Nephron (organoid): ENCODE results near the gene CACNG5.

Experiments used
- H3K27ac Mint-ChIP-seq, 3 experiments: 2 replicates each; pipeline ENCODE4 v1.8.0; 2020; ENCODE audit warnings: mixed read lengths in 3 of 3, mild to moderate bottlenecking in 2 of 3, moderate library complexity in 1 of 3
- H3K27me3 Mint-ChIP-seq: 2 replicates; pipeline ENCODE4 v1.8.0; 2021; ENCODE audit warnings: low read depth, mild to moderate bottlenecking, moderate library complexity, mixed read lengths
- H3K36me3 Mint-ChIP-seq: 2 replicates; pipeline ENCODE4 v1.8.0; 2020; ENCODE audit warnings: low read depth, mixed read lengths
- H3K4me1 Mint-ChIP-seq: 2 replicates; pipeline ENCODE4 v1.8.0; 2020; ENCODE audit warnings: mixed read lengths
- H3K4me3 Mint-ChIP-seq, 3 experiments: 2 replicates each; pipeline ENCODE4 v1.8.0; 2020; ENCODE audit warnings: mild to moderate bottlenecking in 3 of 3, mixed read lengths in 3 of 3, moderate library complexity in 2 of 3
- H3K9me3 Mint-ChIP-seq: 2 replicates; pipeline ENCODE4 v1.8.0; 2020; ENCODE audit warnings: mixed read lengths
- TF ChIP-seq, protein P1 (sequence below), 3 experiments: fragments of 200-600 bp; sonication (generic); IDR thresholded peaks; one replicate each; pipeline ENCODE4 v1.5.0; 2021; ENCODE audit warnings: antibody characterized with exemption in 3 of 3; ENCODE audit not compliant: unreplicated experiment in 3 of 3

The CACNG5 gene

DNA sequence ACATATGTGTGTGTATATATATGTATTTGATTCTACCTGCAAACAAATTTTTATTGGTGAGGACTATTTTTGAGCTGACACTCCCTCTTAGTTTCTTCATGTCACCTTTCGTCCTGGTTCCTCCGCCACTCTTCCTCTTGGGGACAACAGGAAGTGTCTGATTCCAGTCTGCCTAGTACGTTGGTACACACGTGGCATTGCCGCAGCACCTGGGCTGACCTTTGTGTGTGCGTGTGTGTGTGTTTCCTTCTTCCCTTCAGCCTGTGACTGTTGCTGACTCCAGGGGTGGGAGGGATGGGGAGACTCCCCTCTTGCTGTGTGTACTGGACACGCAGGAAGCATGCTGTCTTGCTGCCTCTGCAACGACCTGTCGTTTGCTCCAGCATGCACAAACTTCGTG is 29.4 kb upstream of the CACNG5 start:
- H3K4me3 Mint-ChIP-seq, result no peak overlapping the region
- H3K27ac Mint-ChIP-seq, result no peak overlapping the region
- H3K9me3 Mint-ChIP-seq, result no peaks in the 10 kb centered on the region
- peaks cover 15% of the 10 kb centered on the region for H3K36me3 Mint-ChIP-seq
- H3K4me1 Mint-ChIP-seq, result no peaks in the 10 kb centered on the region
- TF ChIP-seq, protein P1, sequence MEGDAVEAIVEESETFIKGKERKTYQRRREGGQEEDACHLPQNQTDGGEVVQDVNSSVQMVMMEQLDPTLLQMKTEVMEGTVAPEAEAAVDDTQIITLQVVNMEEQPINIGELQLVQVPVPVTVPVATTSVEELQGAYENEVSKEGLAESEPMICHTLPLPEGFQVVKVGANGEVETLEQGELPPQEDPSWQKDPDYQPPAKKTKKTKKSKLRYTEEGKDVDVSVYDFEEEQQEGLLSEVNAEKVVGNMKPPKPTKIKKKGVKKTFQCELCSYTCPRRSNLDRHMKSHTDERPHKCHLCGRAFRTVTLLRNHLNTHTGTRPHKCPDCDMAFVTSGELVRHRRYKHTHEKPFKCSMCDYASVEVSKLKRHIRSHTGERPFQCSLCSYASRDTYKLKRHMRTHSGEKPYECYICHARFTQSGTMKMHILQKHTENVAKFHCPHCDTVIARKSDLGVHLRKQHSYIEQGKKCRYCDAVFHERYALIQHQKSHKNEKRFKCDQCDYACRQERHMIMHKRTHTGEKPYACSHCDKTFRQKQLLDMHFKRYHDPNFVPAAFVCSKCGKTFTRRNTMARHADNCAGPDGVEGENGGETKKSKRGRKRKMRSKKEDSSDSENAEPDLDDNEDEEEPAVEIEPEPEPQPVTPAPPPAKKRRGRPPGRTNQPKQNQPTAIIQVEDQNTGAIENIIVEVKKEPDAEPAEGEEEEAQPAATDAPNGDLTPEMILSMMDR (IDR thresholded peaks at IDR 0.05; ENCODE audit: unreplicated experiment in 3 of 3), result no peak
- H3K27me3 Mint-ChIP-seq, result peaks cover 12% of the 10 kb centered on the region

DNA sequence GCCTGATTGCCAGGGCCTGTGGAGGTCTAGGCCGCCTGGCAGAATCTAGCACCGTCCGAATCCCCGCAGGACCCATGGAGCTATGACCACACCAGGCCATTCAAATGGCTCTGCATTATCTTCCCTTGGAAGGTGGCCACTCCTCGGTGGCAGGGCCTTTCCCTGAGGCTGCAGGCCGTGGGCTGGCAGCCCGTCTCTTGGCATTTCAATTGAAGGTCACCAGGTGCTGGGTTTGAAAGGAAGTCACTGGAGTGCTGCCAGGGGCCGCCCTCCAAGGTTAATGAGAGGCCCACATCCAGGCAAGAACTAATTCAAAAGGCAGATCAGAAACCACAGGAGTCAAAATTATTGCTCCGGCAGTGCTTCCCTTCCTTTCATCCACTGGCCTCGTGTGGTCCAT is 27.7 kb upstream of the CACNG5 start:
- Mint-ChIP-seq H3K9me3 (no peaks in the 10 kb centered on the region), H3K4me3 (no peak overlapping the region), H3K27me3 (peaks cover 12% of the 10 kb centered on the region), H3K36me3 (peaks cover 11% of the 10 kb centered on the region), H3K4me1 (no peaks in the 10 kb centered on the region), H3K27ac (no peak overlapping the region)
- TF ChIP-seq, protein P1 (IDR thresholded peaks at IDR 0.05; ENCODE audit: unreplicated experiment in 3 of 3), result no peak

DNA sequence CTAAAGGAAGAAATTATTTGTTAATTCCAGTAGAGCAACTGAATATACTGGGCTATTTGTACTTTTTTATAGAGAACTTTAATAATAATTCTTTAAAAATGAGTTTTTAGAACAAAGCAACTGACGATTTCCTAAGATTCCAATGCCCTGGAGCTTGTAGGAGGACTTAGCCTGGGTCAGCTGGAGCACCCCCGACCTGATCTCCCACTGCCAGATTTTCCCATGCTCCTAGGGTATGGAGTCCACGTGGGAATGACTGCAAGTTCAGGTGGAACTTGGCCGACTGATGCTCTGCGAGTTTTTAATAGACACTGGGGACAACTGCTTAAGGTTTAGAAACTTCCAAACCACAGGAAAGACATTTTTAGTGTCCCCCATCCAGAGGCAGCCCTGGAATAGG is 25.5 kb upstream of the CACNG5 start:
- H3K9me3 Mint-ChIP-seq, result no peaks in the 10 kb centered on the region
- no peaks in the 10 kb centered on the region for H3K4me1 Mint-ChIP-seq
- TF ChIP-seq, protein P1 (IDR thresholded peaks at IDR 0.05; ENCODE audit: unreplicated experiment in 3 of 3), result no peak
- no peak overlapping the region for H3K27ac Mint-ChIP-seq
- H3K27me3 Mint-ChIP-seq, result peaks cover 17% of the 10 kb centered on the region
- no peak overlapping the region for H3K4me3 Mint-ChIP-seq
- H3K36me3 Mint-ChIP-seq, result peaks cover 4% of the 10 kb centered on the region

DNA sequence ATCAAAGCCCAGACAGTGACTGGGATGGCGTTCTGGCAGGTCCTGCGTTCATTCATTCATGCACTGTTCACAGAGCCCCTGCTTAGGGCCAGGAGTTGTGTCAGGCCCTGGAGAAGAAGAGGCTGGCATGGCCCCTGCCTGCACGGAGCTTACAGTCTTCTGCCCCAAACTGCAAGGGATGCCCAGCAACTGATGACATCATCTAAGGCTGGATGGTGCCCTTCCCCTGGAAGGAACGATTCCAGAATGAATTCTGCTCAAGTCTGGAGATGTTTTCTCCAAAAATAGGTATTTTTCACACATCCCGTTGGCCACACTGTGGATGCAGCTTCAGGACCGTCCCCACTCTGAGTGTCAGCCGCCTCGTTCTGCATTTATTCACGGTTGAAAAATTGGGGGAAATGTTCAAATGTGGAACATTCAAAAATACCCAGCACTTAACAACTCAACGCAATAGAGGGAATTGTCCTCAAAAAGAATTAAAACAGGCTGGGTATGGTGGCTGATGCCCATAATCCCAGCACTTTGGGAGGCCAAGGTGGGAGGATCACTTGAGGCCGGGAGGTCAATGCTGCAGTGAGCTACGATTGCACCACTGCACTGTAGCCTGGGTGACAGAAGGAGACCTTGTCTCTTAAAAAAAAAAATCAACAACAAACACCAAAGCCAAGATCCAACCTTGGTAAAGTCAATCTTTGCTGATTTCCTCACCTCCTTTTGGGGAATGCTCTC is 23.8 kb upstream of the CACNG5 start:
- H3K27me3 Mint-ChIP-seq, result peaks cover 14% of the 10 kb centered on the region
- H3K27ac Mint-ChIP-seq, result no peak overlapping the region
- TF ChIP-seq, protein P1 (IDR thresholded peaks at IDR 0.05; ENCODE audit: unreplicated experiment in 3 of 3), result no peak
- no peak overlapping the region for H3K4me3 Mint-ChIP-seq
- no peaks in the 10 kb centered on the region for H3K36me3 Mint-ChIP-seq
- H3K9me3 Mint-ChIP-seq, result no peaks in the 10 kb centered on the region
- H3K4me1 Mint-ChIP-seq, result no peaks in the 10 kb centered on the region

DNA sequence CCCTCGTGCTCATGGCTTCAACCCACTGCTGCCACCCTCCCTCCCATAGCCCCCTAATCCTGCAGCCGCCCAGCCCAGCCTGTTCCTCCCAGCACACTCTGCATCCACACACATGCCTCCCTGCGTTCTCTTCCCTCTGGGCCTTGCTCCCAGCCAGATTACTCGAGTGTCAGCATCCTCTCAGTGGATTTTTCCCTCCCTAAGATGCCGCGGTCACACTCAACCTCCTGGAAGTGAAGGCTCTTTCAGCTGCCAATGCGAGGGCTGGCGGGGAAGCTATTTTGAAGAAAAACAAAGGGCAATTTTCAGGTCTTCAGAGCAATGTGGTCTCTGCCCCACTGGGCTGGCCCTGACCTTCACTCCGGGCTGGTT is 23.2 kb upstream of the CACNG5 start:
- no peaks in the 10 kb centered on the region for H3K9me3 Mint-ChIP-seq
- H3K27ac Mint-ChIP-seq, result no peak overlapping the region
- no peaks in the 10 kb centered on the region for H3K4me1 Mint-ChIP-seq
- TF ChIP-seq, protein P1 (IDR thresholded peaks at IDR 0.05; ENCODE audit: unreplicated experiment in 3 of 3), result no peak
- peaks cover 18% of the 10 kb centered on the region for H3K27me3 Mint-ChIP-seq
- no peaks in the 10 kb centered on the region for H3K36me3 Mint-ChIP-seq
- no peak overlapping the region for H3K4me3 Mint-ChIP-seq

DNA sequence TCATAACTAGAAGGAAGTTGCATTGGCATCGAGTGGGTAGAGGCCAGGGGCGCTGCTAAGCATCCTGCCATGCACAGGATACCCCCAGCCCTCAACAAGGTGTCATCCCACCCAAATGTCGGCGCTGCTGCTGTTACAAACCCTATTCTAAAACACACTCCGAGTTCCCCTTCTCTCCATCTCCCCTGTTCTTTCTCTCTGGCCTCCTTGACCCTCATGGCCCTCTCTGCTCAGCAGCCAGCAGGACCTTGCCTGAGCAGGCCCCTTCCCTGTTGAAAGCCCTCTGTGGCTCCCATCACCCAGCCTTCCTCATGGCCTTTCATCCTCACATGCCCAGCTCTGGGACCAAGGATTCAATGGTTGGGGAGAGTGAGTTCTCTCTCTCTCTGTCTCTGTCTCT is 22.3 kb upstream of the CACNG5 start:
- no peaks in the 10 kb centered on the region for H3K4me1 Mint-ChIP-seq

More for the DNA sequence above, 22.3 kb upstream of the CACNG5 start:
- TF ChIP-seq, protein P1 (IDR thresholded peaks at IDR 0.05; ENCODE audit: unreplicated experiment in 3 of 3), result no peak
- no peaks in the 10 kb centered on the region for H3K36me3 Mint-ChIP-seq
- H3K27ac Mint-ChIP-seq, result peak overlapping the region in 1 of 3 experiments; percentile 56
- peaks cover 18% of the 10 kb centered on the region for H3K27me3 Mint-ChIP-seq
- peaks cover under 1% of the 10 kb centered on the region for H3K9me3 Mint-ChIP-seq
- H3K4me3 Mint-ChIP-seq, result no peak overlapping the region
